Memory B cell (primary cell): ENCODE data around the gene FOXE1.

ENCODE experiments used
- ATAC-seq: fragments of 150-1000 bp; cut with Tn5 transposase; 2 replicates; pipeline ENCODE4 v1.10.0; 2021; ENCODE audit warnings: low read depth, mild to moderate bottlenecking, moderate library complexity
- DNase-seq, 2 donors: peaks; one replicate each; pipeline ENCODE4 v3.0.0; 2022; ENCODE audit warnings: low spot score in 2 of 2
- H3K27ac Mint-ChIP-seq: one replicate; pipeline ENCODE4 v1.8.0; 2022; ENCODE audit warnings: mild to moderate bottlenecking, moderate library complexity, mixed read lengths
- H3K27me3 Mint-ChIP-seq: one replicate; pipeline ENCODE4 v1.8.0; 2022; ENCODE audit warnings: mixed read lengths
- H3K36me3 Mint-ChIP-seq: one replicate; pipeline ENCODE4 v1.8.0; 2022; ENCODE audit warnings: mild to moderate bottlenecking, mixed read lengths
- H3K4me1 Mint-ChIP-seq: one replicate; pipeline ENCODE4 v1.8.0; 2022; ENCODE audit warnings: mixed read lengths
- H3K4me3 Mint-ChIP-seq: one replicate; pipeline ENCODE4 v1.8.0; 2022; ENCODE audit warnings: mild to moderate bottlenecking, moderate library complexity, mixed read lengths
- H3K9me3 Mint-ChIP-seq: one replicate; pipeline ENCODE4 v1.8.0; 2022; ENCODE audit warnings: mixed read lengths

FOXE1 gene

DNA sequence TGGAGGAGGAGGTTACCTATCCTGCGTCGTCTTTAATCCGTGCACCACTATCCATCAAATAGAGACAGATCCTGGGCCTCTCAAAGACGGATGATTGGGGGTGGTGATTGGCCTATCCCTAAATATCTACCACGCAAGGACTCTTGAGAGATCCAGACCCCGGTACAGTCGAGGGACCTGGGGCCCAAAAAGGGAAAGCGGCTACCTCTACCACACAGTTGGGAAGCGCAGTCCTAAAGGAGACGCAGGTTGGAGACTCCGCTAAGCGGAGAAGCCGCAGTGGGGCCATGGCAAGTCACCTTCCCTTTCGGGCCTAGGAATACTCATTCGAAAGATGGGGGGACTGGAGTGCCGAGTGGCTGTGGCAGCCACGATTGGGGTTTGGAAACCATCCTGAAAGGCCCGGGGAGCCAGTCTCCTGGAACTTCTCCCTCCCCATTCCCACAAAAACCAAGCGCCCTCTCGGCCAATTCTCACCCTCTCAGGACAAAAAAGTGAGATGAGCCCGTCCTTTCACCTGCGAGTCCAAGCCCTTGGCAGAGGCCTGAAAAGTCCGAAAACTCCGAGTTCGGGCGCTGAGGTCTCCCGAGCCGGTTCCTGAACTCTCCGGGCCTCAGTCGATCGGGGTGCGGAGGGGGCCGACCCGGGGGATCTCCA is 499 bp upstream of the FOXE1 start:
- Mint-ChIP-seq H3K4me1 (peaks cover 4% of the 10 kb centered on the region), H3K9me3 (no peaks in the 10 kb centered on the region), H3K4me3 (peak overlapping the region; percentile 34), H3K27me3 (peaks cover 18% of the 10 kb centered on the region), H3K36me3 (peaks cover 1% of the 10 kb centered on the region), H3K27ac (peak overlapping the region; percentile 50)
- no peak for DNase-seq
- ATAC-seq, result no peak

DNA sequence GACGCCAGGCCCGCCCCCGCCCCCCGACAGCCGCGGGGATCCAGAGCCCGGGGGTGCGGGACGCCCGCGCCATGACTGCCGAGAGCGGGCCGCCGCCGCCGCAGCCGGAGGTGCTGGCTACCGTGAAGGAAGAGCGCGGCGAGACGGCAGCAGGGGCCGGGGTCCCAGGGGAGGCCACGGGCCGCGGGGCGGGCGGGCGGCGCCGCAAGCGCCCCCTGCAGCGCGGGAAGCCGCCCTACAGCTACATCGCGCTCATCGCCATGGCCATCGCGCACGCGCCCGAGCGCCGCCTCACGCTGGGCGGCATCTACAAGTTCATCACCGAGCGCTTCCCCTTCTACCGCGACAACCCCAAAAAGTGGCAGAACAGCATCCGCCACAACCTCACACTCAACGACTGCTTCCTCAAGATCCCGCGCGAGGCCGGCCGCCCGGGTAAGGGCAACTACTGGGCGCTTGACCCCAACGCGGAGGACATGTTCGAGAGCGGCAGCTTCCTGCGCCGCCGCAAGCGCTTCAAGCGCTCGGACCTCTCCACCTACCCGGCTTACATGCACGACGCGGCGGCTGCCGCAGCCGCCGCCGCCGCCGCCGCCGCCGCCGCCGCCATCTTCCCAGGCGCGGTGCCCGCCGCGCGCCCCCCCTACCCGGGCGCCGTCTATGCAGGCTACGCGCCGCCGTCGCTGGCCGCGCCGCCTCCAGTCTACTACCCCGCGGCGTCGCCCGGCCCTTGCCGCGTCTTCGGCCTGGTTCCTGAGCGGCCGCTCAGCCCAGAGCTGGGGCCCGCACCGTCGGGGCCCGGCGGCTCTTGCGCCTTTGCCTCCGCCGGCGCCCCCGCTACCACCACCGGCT is 1.0 kb downstream of the FOXE1 start:
- Mint-ChIP-seq H3K4me1 (peaks cover 4% of the 10 kb centered on the region), H3K27me3 (peaks cover 20% of the 10 kb centered on the region), H3K9me3 (no peaks in the 10 kb centered on the region), H3K36me3 (peaks cover 1% of the 10 kb centered on the region), H3K27ac (peak overlapping the region; percentile 71), H3K4me3 (peak overlapping the region; percentile 78)
- ATAC-seq, result peak; percentile 82
- DNase-seq, result peak; percentile 57 to 58

DNA sequence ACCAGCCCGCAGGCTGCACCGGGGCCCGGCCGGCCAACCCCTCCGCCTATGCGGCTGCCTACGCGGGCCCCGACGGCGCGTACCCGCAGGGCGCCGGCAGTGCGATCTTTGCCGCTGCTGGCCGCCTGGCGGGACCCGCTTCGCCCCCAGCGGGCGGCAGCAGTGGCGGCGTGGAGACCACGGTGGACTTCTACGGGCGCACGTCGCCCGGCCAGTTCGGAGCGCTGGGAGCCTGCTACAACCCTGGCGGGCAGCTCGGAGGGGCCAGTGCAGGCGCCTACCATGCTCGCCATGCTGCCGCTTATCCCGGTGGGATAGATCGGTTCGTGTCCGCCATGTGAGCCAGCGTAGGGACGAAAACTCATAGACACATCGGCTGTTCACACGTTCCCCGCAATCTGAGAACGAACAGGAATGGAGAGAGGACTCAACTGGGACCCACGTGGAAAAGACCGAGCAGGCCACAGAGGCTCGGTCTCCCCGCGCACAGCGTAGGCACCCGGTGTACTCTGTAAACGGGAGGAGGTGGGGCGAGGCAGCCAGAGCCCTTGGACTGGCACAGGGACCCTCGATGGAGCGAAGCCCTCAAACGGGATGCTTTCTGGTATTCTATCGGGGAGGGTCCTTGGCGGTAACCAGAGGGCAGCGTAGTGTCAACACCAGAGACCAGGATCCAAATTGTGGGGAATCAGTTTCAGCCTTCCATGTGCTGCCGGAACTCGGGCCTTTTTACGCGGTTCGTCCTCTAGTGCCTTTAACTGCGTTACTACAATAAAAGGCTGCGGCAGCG is 1.9 kb downstream of the FOXE1 start:
- DNase-seq, result no peak
- ATAC-seq, result no peak
- Mint-ChIP-seq H3K4me3 (no peak overlapping the region), H3K4me1 (peaks cover 4% of the 10 kb centered on the region), H3K27me3 (peaks cover 24% of the 10 kb centered on the region), H3K9me3 (no peaks in the 10 kb centered on the region), H3K27ac (no peak overlapping the region), H3K36me3 (peaks cover 1% of the 10 kb centered on the region)

DNA sequence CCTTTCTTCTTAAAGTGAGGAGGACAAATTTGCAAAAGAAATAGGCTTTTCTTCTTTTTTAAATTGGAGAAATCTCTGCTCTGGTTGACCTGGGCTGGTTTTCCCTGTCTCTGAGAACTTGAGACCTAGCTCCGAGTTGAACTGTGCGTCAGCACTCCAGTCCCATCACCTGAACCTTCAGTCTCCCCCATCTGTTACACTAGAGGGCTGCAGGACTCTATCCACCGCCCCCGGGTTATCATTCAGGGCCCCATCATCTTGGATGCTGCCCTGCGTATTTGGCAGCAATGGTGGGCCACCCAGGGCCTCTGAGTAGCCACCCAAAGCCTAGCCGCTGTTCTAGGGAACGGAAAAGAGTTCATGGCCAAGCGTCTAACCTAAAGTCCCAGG is 2.5 kb downstream of the FOXE1 start:
- H3K4me3 Mint-ChIP-seq, result no peak overlapping the region
- no peaks in the 10 kb centered on the region for H3K9me3 Mint-ChIP-seq
- peaks cover 1% of the 10 kb centered on the region for H3K36me3 Mint-ChIP-seq
- no peak overlapping the region for H3K27ac Mint-ChIP-seq
- H3K4me1 Mint-ChIP-seq, result peaks cover 4% of the 10 kb centered on the region
- DNase-seq (no peak), ATAC-seq (no peak)
- H3K27me3 Mint-ChIP-seq, result peaks cover 25% of the 10 kb centered on the region

DNA sequence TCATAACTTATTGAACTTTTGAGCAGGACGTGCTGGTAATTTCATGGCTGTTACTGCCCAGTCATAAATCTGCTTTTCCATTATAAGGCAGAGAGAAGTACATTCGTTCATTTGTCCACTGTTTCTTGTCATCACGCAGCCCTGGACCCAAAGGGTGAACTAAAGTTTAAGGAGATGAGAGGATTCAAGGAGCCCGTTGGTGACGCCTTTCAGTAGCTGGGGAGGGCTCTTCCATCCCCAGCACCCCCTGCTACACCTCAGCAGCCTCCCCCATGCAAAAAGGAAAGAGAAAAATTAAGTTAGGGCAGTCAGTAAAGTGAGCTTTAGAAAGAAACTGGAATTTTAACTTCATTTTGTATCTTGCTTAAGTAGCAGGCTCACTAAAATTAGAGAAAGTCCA is 2.9 kb downstream of the FOXE1 start:
- ATAC-seq (no peak), DNase-seq (no peak)
- H3K4me3 Mint-ChIP-seq, result no peak overlapping the region
- H3K36me3 Mint-ChIP-seq, result peaks cover 1% of the 10 kb centered on the region
- no peak overlapping the region for H3K27ac Mint-ChIP-seq
- no peaks in the 10 kb centered on the region for H3K9me3 Mint-ChIP-seq
- H3K27me3 Mint-ChIP-seq, result peaks cover 25% of the 10 kb centered on the region
- peaks cover 4% of the 10 kb centered on the region for H3K4me1 Mint-ChIP-seq

DNA sequence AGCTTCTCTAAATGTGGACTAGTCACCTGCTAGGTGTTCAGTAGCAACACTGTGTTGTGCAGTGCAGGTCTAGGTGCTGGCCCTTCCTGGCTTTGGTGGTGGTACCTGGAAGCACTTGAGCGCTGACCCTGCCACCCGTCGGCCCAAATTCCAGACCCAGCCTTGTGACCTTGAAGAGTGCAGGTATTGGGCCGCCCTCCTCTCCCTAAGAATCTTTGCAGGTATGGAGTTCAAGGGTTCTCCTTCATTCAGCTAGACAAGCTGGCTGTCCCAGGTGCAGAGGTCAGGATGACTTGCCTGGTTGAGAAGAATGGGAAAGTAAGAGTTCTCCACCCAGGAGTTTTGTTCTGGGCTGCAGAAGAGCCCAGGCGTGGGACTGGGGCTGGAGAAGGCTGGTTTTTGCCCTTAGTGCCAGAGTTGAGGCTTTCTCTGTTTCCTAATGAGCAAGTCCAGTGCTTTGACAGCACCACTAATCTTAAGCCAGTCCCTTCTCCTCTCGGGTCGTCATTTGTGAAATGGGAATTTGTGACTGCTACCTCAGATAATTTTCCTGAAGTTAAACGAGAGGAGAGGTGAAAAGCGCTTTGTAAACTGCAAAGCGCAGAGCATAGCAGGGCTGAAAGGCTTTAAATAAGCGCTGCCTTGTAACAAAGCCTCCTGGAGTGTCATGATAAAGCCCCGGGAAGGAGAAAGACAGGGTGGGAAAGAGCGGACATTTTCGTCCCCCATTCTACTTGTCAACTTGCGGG is 4.0 kb downstream of the FOXE1 start:
- Mint-ChIP-seq H3K9me3 (no peaks in the 10 kb centered on the region), H3K4me1 (peaks cover 4% of the 10 kb centered on the region), H3K27me3 (peaks cover 28% of the 10 kb centered on the region), H3K27ac (peak overlapping the region; percentile 14), H3K4me3 (no peak overlapping the region), H3K36me3 (peaks cover 1% of the 10 kb centered on the region)
- ATAC-seq (no peak), DNase-seq (no peak)

DNA sequence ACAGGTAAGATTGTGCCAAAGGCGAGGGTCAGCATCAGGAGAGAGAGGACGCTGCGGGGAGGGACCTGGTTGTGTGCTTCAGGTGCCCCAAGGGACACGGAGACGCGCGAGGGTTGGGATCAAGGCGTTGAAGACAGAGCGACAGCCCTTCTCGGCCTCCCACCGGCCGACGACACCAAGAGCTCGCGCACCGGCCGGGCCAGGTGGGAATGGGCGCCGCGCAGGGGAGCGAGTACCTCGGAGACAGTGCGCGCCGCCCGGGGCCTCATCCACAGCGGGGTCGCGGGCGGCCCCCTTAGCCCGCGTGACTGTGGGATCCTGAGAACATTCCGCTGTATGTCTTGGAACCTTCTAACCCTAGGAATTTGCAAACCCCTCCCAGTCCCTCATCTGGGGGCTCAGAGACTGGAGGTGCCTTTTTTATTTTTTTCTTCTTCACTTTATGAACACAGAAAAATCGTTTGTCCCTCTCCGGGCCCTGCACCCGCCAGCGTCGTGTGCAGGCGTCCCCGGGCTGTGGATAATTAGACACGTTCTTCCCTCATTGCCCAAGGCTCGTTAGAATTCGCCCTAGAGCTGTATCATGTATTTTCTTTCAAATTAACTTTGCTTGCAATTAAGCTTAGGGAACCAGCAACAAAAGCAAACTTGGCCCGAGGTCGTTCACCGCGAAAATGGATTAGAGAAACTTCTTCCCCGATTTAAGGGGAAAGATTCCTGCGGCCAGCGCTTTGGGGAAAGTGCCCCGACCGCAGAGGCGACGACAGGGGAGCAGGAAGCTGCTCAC is 4.8 kb downstream of the FOXE1 start:
- Mint-ChIP-seq H3K36me3 (peaks cover 1% of the 10 kb centered on the region), H3K4me1 (peaks cover 4% of the 10 kb centered on the region), H3K27me3 (peaks cover 25% of the 10 kb centered on the region), H3K27ac (peak overlapping the region; percentile 14), H3K4me3 (no peak overlapping the region), H3K9me3 (no peaks in the 10 kb centered on the region)
- DNase-seq (no peak), ATAC-seq (no peak)

DNA sequence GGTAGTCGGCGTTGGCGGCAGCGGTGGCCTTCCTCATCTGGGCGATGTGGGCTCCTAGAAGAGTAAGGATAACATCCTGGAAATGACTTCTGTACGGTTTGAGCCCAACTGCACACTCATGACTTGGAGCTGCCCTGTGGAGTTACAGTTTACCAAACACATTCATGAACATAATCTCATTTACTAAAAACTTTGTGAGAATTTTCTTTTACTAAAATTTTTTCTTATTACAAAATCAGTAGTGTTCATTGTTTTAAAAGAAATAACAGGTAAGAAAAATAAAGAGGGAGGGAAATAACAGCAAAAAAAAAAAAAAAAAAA is 5.3 kb downstream of the FOXE1 start:
- Mint-ChIP-seq H3K27me3 (peaks cover 23% of the 10 kb centered on the region), H3K4me3 (no peak overlapping the region)
- no peak for DNase-seq

DNA sequence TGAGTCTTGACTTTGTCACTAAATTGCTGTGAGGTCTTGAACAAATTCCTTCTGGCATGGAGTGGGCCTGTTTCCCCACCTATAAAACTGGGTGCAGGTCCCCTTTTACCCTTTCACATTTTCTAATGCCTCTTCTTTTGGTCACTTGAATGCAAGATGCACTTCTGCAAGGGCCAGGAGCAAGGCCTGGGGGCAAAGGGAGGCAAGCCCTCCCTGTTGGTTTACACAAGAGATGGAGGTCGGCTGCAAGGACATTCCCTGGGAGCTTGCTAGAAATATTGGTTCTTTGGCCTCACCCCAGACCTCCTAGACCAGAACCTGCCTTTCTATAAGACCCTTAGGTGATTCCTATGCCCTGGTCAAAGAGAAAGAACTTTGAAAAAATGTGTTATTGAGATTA is 5.8 kb downstream of the FOXE1 start:
- DNase-seq (no peak), ATAC-seq (no peak)
- H3K27ac Mint-ChIP-seq, result no peak overlapping the region
- H3K9me3 Mint-ChIP-seq, result no peaks in the 10 kb centered on the region
- H3K4me3 Mint-ChIP-seq, result no peak overlapping the region
- H3K27me3 Mint-ChIP-seq, result peaks cover 23% of the 10 kb centered on the region
- peaks cover 1% of the 10 kb centered on the region for H3K36me3 Mint-ChIP-seq
- peaks cover 3% of the 10 kb centered on the region for H3K4me1 Mint-ChIP-seq

More for the DNA sequence above, 5.3 kb downstream of the FOXE1 start:
- Mint-ChIP-seq H3K4me1 (peaks cover 3% of the 10 kb centered on the region), H3K27ac (no peak overlapping the region), H3K36me3 (peaks cover 1% of the 10 kb centered on the region), H3K9me3 (no peaks in the 10 kb centered on the region)
- no peak for ATAC-seq

DNA sequence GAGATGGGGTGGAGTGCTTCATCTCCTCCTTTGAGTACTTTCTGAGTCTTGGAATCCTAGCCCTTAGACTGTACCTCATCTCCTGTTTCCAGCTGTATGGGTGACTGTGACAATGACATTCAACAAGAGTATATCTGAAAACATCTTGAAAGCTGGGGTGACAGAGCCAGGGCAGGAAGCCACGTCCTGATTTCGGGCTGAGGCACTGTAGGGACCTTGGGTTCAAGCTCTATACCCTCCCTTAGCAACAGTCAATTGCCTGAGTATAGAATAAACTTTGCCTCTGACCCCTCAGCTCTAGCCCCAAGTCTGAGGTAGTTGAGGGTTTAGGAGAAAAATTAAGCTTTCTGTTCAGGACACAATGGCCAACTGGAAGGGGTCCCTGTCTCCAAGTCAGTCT is 6.3 kb downstream of the FOXE1 start:
- no peak for ATAC-seq
- Mint-ChIP-seq H3K4me3 (no peak overlapping the region), H3K27me3 (peaks cover 21% of the 10 kb centered on the region), H3K27ac (no peak overlapping the region), H3K9me3 (no peaks in the 10 kb centered on the region), H3K4me1 (no peaks in the 10 kb centered on the region), H3K36me3 (peaks cover 1% of the 10 kb centered on the region)
- DNase-seq, result no peak

DNA sequence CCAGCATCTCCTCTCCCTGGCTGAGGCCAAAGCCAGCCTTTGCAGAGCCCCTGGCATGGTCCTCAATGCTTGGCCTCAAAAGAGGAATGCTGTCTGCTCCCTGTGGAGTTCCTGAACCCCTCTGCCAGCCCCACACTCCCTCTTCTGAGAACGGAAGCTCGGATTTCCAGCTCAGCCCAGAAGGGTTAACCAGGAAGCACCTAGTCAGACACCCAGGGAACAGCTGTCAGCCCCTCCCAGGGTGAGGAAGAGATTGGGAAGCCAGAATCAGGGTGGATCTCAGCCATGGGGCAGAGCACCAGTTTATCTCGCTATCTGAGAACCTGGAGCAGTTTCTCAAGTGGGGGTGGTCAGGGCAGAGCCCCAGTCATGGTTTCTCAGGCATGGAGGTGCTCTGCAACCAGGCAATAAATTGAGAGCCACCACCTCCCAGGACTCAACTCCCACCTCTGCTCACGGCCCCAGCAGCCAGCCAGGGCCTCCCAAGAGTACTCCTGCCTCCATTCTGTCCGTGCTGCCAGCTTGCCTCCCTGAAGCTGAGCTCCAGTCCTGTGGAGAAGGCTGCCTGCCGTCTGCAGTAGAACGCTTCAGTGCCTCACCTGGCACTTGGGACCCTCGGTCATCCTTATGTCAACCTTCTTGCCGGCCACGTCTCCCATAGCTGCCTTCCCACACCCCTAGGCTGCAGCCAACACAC is 7.6 kb downstream of the FOXE1 start:
- ATAC-seq (no peak), DNase-seq (no peak)
- H3K4me3 Mint-ChIP-seq, result no peak overlapping the region
- peaks cover 26% of the 10 kb centered on the region for H3K27me3 Mint-ChIP-seq
- peaks cover 8% of the 10 kb centered on the region for H3K36me3 Mint-ChIP-seq
- peaks cover 8% of the 10 kb centered on the region for H3K9me3 Mint-ChIP-seq
- no peak overlapping the region for H3K27ac Mint-ChIP-seq
- no peaks in the 10 kb centered on the region for H3K4me1 Mint-ChIP-seq

DNA sequence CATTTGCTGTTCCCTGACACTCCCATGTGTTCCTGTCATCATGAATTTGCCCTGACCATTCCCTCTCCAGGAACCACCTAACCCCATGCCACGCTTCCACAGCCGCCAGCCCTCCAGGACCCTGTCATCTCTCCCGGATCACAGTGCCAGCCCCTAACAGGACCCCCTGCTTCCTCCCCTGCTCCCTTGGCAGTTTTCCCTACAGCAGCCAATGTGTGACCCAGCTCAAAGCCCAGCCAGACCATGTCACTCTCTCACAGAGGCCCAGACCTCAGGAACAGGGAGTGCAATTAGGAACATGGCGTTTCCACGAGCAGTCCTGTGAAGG is 8.1 kb downstream of the FOXE1 start:
- H3K36me3 Mint-ChIP-seq, result peaks cover 8% of the 10 kb centered on the region
- H3K27ac Mint-ChIP-seq, result no peak overlapping the region
- ATAC-seq (no peak), DNase-seq (no peak)
- no peak overlapping the region for H3K4me3 Mint-ChIP-seq
- peaks cover 8% of the 10 kb centered on the region for H3K9me3 Mint-ChIP-seq
- H3K27me3 Mint-ChIP-seq, result peaks cover 23% of the 10 kb centered on the region
- H3K4me1 Mint-ChIP-seq, result no peaks in the 10 kb centered on the region

DNA sequence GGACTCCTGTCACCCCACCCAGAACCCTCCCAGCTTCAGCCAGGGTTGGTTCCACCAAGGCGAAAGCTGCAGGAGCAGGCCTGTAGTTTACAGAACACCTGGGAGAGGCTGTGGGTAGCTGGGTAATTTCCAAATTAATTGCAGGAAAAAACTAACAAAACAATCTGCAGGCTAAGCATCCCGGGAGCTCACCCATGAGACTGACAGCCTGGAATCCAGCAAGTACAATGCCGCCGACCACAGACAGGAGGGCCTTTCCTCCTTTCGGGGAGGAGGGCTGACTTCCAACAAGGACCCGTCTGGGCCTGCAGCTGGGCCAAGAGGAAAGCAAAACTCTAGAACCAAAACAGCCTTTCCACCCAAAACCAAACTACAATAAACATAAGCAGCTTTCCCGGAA is 10.3 kb downstream of the FOXE1 start:
- Mint-ChIP-seq H3K27ac (no peak overlapping the region), H3K4me1 (peaks cover 6% of the 10 kb centered on the region), H3K9me3 (peaks cover 13% of the 10 kb centered on the region), H3K4me3 (no peak overlapping the region), H3K36me3 (peaks cover 11% of the 10 kb centered on the region), H3K27me3 (peaks cover 20% of the 10 kb centered on the region)
- DNase-seq (no peak), ATAC-seq (no peak)
